ENCODE measurements around the gene FGD4.

FGD4 gene

DNA sequence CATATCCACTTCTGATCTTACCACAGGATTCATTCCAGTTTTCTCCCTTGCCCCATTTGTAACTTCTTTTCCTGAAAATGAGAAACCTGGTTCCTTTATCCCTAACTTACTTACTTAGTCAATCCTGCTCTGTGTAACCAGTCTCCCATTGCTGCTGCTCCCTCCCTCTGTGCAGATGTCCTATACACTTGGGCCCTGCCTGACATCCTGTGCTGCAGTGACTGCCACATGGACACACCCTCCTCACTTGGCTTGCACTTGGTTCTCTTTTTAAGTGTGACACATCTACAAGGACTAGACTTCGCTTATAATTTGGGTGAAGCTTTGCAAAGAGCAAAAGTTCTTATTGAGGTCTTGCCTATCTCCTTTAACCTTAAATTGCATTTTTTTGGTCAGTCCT is 51.4 kb downstream of the FGD4 start:
- no peak for DNase-seq
- Histone ChIP-seq H3K4me3 (ENCODE audit: low read depth, low read length) (no peak overlapping the region), H3K27me3 (ENCODE audit: insufficient read depth, low read depth, severe bottlenecking) (no peaks in the 10 kb centered on the region)

DNA sequence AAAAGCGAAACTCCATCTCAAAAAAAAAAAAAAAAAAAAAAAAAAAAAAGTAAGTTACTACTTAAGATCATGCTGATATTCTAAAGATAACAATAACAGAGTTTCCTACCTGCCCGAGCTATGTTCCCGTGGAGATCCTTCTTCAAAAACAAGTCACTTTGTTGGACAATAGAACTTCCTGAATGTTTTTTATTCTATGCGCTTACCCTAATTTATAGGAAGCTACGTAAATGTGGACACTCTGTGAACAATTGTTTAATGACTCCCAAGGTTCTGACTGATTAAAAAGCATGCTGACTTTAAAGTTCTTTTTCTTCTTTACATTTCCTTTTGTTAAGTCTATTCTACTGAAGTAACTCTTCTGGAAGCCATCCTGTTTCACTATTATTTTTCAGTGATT is 52.5 kb downstream of the FGD4 start:
- Histone ChIP-seq H3K27me3 (ENCODE audit: insufficient read depth, low read depth, severe bottlenecking) (no peaks in the 10 kb centered on the region), H3K27ac (no peak overlapping the region), H3K36me3 (no peaks in the 10 kb centered on the region), H3K9me3 (ENCODE audit: severe bottlenecking) (no peaks in the 10 kb centered on the region), H3K4me3 (ENCODE audit: low read depth, low read length) (no peak overlapping the region)
- DNase-seq, result no peak
- TF ChIP-seq, protein P1, sequence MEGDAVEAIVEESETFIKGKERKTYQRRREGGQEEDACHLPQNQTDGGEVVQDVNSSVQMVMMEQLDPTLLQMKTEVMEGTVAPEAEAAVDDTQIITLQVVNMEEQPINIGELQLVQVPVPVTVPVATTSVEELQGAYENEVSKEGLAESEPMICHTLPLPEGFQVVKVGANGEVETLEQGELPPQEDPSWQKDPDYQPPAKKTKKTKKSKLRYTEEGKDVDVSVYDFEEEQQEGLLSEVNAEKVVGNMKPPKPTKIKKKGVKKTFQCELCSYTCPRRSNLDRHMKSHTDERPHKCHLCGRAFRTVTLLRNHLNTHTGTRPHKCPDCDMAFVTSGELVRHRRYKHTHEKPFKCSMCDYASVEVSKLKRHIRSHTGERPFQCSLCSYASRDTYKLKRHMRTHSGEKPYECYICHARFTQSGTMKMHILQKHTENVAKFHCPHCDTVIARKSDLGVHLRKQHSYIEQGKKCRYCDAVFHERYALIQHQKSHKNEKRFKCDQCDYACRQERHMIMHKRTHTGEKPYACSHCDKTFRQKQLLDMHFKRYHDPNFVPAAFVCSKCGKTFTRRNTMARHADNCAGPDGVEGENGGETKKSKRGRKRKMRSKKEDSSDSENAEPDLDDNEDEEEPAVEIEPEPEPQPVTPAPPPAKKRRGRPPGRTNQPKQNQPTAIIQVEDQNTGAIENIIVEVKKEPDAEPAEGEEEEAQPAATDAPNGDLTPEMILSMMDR (IDR thresholded peaks at IDR 0.05; ENCODE audit: low read depth, low read length), result no peak

More for the DNA sequence above, 51.4 kb downstream of the FGD4 start:
- Histone ChIP-seq H3K27ac (no peak overlapping the region), H3K36me3 (no peaks in the 10 kb centered on the region), H3K9me3 (ENCODE audit: severe bottlenecking) (no peaks in the 10 kb centered on the region)
- TF ChIP-seq, protein P1 (IDR thresholded peaks at IDR 0.05; ENCODE audit: low read depth, low read length), result no peak

DNA sequence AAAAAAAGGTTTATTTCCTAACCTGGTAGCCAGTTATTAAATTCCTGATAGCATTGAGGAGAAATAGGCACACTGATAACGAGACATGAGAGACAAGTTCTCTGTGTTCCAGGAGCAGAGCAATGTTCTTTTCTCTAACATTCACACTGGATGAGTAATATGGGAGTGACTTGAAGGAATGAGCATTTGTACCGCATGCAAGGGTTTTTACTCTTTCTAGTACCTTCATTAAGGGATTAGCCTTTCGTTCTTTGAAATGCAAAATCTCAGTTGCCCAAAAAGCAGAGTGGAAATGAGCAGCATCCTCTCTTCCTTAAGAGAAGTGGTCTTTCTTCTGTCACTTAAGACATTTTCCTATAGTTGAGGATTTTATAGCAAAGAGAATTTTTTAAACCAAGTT is 54.7 kb downstream of the FGD4 start:
- DNase-seq, result no peak
- Histone ChIP-seq H3K36me3 (no peaks in the 10 kb centered on the region), H3K9me3 (ENCODE audit: severe bottlenecking) (no peaks in the 10 kb centered on the region), H3K27me3 (ENCODE audit: insufficient read depth, low read depth, severe bottlenecking) (no peaks in the 10 kb centered on the region), H3K27ac (no peak overlapping the region), H3K4me3 (ENCODE audit: low read depth, low read length) (no peak overlapping the region)
- TF ChIP-seq, protein P1 (IDR thresholded peaks at IDR 0.05; ENCODE audit: low read depth, low read length), result no peak

DNA sequence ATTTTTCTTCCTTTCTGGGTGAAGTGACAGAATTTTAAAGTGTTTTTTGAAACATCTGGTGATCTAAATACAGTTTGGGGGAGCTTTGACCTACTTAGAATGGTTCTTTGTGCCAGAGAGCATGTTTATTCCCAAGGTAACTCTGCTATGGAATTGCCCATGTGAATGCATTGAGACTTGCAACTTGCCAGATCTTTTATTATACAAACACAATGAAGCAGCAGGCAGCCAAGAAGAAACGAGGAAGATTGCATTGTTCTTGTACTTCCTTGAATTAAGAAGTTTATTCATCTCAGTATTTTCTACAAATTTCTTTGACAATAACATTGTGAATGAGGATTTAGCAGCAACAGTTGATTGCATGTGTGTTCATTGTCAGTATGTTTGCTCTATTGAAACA is 55.5 kb downstream of the FGD4 start:
- Histone ChIP-seq H3K9me3 (ENCODE audit: severe bottlenecking) (no peaks in the 10 kb centered on the region), H3K27me3 (ENCODE audit: insufficient read depth, low read depth, severe bottlenecking) (no peaks in the 10 kb centered on the region), H3K4me3 (ENCODE audit: low read depth, low read length) (no peak overlapping the region), H3K36me3 (no peaks in the 10 kb centered on the region), H3K27ac (no peak overlapping the region)
- DNase-seq, result no peak
- TF ChIP-seq, protein P1 (IDR thresholded peaks at IDR 0.05; ENCODE audit: low read depth, low read length), result no peak

DNA sequence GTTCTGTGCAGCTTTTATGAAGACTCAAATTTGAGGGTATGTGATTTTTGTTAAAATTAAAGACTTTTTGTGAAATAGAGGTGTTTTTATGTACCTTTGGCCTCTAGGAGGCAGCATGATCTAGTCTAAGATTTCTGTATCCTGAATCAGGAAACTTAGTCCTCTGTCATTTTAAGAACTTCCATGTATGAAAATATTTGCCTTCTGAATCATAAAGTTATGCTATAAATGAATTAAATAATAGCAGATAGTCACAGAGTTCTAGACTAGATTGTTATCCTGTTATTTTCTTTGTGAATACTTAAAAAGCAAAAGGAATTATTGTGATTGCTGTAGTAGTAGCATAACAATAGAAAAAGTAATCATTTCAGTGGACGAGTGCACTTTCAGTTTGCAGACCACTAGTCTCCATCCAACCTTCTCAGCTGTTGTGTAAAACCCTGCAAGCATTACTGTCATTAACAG is 56.3 kb downstream of the FGD4 start:
- no peak for DNase-seq

More for the DNA sequence above, 56.3 kb downstream of the FGD4 start:
- H3K27ac ChIP-seq, result no peak overlapping the region
- TF ChIP-seq, protein P1 (IDR thresholded peaks at IDR 0.05; ENCODE audit: low read depth, low read length), result peak; percentile 35
- H3K9me3 ChIP-seq (ENCODE audit: severe bottlenecking), result no peaks in the 10 kb centered on the region
- no peaks in the 10 kb centered on the region for H3K36me3 ChIP-seq
- no peaks in the 10 kb centered on the region for H3K27me3 ChIP-seq (ENCODE audit: insufficient read depth, low read depth, severe bottlenecking)
- H3K4me3 ChIP-seq (ENCODE audit: low read depth, low read length), result no peak overlapping the region
